Measurements from ENCODE around the gene STAB2. TPM values are rescaled to one million over a fixed set of nuclear protein-coding genes. Genes with fewer than 3 reads are reported as not detected.
A peak's percentile ranks its signal among the peaks of the same experiment; 100 is the strongest.

Gene STAB2
- total RNA-seq, 1 donor from 2014 or later, result not detected

DNA sequence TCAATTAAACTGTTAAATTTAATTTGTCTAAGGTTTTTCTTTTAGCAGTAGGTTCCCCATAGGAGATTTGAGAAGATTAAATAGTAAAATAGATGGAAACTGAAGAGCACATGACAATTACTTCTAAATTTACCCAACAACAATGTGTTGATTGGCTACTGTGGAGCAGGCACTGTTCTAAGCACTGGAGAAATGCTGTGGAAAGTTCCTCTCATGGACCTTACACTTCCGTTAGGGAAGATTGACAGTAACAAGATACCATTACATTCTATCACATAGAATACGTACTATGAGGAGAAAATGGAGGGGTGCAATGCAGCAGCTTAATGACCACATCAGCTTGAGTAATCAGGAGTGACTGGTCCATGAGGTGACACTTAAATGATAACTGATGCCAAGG, 8.1 kb upstream of the STAB2 start:
- Histone ChIP-seq H3K27ac (no peak overlapping the region), H3K9ac (no peak overlapping the region), H3K9me3 (ENCODE audit: low read depth) (no peaks in the 10 kb centered on the region), H3K27me3 (peaks cover 7% of the 10 kb centered on the region), H3K79me2 (ENCODE audit: low read depth) (no peaks in the 10 kb centered on the region), H3K4me3 (no peak overlapping the region), H3F3A (ENCODE audit: low read depth) (no peaks in the 10 kb centered on the region), H4K20me1 (ENCODE audit: low read depth) (no peaks in the 10 kb centered on the region), H3K36me3 (no peaks in the 10 kb centered on the region), H2AFZ (replicated peaks) (no peak overlapping the region), H3K4me2 (no peak overlapping the region), H3K4me1 (no peaks in the 10 kb centered on the region)
- peaks cover 2% of the 10 kb centered on the region for H3K27me3 Mint-ChIP-seq (ENCODE audit: insufficient read depth, low read depth)
- TF ChIP-seq EZH2phosphoT487 (IDR thresholded peaks at IDR 0.05) (no peak), EZH2 (IDR thresholded peaks at IDR 0.05) (no peak)
- H3K4me1 Mint-ChIP-seq, result peaks cover 5% of the 10 kb centered on the region
- DNase-seq (ENCODE audit: low spot score), result no peak
- no peaks in the 10 kb centered on the region for H3K36me3 Mint-ChIP-seq
- no peak overlapping the region for H3K4me3 Mint-ChIP-seq
- no peak overlapping the region for H3K27ac Mint-ChIP-seq
- H3K9me3 Mint-ChIP-seq, result no peaks in the 10 kb centered on the region

DNA sequence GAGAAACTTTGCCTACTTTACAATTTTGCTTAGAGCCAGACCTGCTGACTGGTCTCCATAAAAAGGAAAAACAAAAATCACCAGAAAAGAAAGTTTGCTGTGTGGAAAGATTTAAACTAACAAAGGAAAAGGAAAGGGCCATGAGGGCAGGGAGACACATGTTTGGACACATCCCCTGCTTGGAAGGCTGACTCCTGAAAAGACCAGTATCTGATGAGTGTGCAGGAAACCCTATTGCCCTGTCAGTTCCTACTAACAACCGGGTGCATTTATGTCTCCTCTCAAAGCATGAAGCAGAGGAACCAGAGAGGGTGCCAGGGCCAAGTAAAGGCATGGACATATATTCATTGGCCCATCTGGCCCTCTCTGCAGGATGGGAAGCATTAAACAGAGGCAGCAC, 7.0 kb upstream of the STAB2 start:
- Histone ChIP-seq H3K4me2 (no peak overlapping the region), H3K27ac (no peak overlapping the region), H3K9ac (no peak overlapping the region), H3F3A (ENCODE audit: low read depth) (no peaks in the 10 kb centered on the region), H3K36me3 (no peaks in the 10 kb centered on the region), H3K4me3 (no peak overlapping the region), H3K4me1 (no peaks in the 10 kb centered on the region), H4K20me1 (ENCODE audit: low read depth) (no peaks in the 10 kb centered on the region), H3K9me3 (ENCODE audit: low read depth) (no peaks in the 10 kb centered on the region), H2AFZ (replicated peaks) (no peak overlapping the region), H3K27me3 (peaks cover under 1% of the 10 kb centered on the region), H3K79me2 (ENCODE audit: low read depth) (no peaks in the 10 kb centered on the region)
- no peak for DNase-seq (ENCODE audit: low spot score)
- Mint-ChIP-seq H3K4me3 (no peak overlapping the region), H3K36me3 (no peaks in the 10 kb centered on the region), H3K27me3 (ENCODE audit: insufficient read depth, low read depth) (peaks cover 2% of the 10 kb centered on the region), H3K27ac (no peak overlapping the region), H3K4me1 (peaks cover 5% of the 10 kb centered on the region), H3K9me3 (no peaks in the 10 kb centered on the region)
- TF ChIP-seq EZH2 (IDR thresholded peaks at IDR 0.05) (no peak), EZH2phosphoT487 (IDR thresholded peaks at IDR 0.05) (no peak)
- TF ChIP-seq, protein P1, sequence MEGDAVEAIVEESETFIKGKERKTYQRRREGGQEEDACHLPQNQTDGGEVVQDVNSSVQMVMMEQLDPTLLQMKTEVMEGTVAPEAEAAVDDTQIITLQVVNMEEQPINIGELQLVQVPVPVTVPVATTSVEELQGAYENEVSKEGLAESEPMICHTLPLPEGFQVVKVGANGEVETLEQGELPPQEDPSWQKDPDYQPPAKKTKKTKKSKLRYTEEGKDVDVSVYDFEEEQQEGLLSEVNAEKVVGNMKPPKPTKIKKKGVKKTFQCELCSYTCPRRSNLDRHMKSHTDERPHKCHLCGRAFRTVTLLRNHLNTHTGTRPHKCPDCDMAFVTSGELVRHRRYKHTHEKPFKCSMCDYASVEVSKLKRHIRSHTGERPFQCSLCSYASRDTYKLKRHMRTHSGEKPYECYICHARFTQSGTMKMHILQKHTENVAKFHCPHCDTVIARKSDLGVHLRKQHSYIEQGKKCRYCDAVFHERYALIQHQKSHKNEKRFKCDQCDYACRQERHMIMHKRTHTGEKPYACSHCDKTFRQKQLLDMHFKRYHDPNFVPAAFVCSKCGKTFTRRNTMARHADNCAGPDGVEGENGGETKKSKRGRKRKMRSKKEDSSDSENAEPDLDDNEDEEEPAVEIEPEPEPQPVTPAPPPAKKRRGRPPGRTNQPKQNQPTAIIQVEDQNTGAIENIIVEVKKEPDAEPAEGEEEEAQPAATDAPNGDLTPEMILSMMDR (IDR thresholded peaks at IDR 0.05), result no peak

DNA sequence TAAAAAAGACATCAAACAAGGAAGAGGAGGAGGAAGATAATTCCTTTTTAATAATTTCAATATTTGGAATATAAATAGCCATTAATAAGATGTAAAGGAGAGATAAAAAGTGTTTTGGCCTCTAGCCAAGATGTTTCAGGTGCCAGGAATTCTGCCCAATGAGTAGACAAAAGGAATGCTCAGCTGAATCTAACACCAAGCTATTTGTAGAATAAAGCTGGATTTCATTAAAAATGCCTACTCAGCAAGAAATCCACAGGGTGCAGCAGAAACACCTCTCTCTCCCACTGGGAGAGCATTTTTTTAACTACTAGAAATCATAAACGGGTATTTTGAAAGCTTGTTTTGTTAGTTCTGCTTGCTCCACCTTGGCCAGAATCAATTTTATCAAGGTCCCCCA, 4.1 kb upstream of the STAB2 start:
- no peak overlapping the region for H3K4me3 Mint-ChIP-seq

DNA sequence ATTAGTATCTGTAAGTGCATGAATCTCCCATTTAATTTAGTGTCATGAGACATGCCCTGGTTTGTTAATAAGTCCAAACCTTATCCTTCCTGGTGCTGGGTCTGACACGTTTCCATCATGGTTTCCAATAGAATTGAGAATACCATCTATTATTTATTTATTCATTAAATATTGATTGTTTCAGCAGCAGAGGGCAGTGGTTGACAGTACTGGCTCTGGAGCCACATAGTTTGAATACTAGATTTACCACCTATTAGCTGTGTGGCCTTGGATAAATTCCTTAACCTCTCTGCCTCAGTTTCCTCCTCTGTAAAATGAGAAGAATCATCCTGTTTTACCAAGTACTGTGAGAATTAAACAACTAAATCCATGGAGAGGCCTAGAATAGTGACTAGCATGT, 941 bp upstream of the STAB2 start:
- Histone ChIP-seq H3K27me3 (no peaks in the 10 kb centered on the region), H3K9me3 (ENCODE audit: low read depth) (no peaks in the 10 kb centered on the region), H3F3A (ENCODE audit: low read depth) (no peaks in the 10 kb centered on the region), H3K27ac (no peak overlapping the region), H3K4me1 (no peaks in the 10 kb centered on the region), H3K4me3 (no peak overlapping the region), H3K36me3 (no peaks in the 10 kb centered on the region), H3K9ac (no peak overlapping the region), H4K20me1 (ENCODE audit: low read depth) (no peaks in the 10 kb centered on the region), H2AFZ (replicated peaks) (no peak overlapping the region), H3K4me2 (no peak overlapping the region), H3K79me2 (ENCODE audit: low read depth) (no peaks in the 10 kb centered on the region)
- Mint-ChIP-seq H3K9me3 (no peaks in the 10 kb centered on the region), H3K27ac (no peak overlapping the region), H3K36me3 (no peaks in the 10 kb centered on the region), H3K4me1 (no peaks in the 10 kb centered on the region), H3K4me3 (no peak overlapping the region), H3K27me3 (ENCODE audit: insufficient read depth, low read depth) (no peaks in the 10 kb centered on the region)
- TF ChIP-seq, protein P1 (IDR thresholded peaks at IDR 0.05), result peak; percentile 7
- TF ChIP-seq EZH2phosphoT487 (IDR thresholded peaks at IDR 0.05), result no peak
- no peak for DNase-seq (ENCODE audit: low spot score)

More for the DNA sequence above, 4.1 kb upstream of the STAB2 start:
- Histone ChIP-seq H4K20me1 (ENCODE audit: low read depth) (no peaks in the 10 kb centered on the region), H3K27ac (no peak overlapping the region), H3K36me3 (no peaks in the 10 kb centered on the region), H2AFZ (replicated peaks) (no peak overlapping the region), H3K79me2 (ENCODE audit: low read depth) (no peaks in the 10 kb centered on the region), H3K9ac (no peak overlapping the region), H3K4me3 (no peak overlapping the region), H3K27me3 (no peaks in the 10 kb centered on the region), H3F3A (ENCODE audit: low read depth) (no peaks in the 10 kb centered on the region), H3K9me3 (ENCODE audit: low read depth) (no peaks in the 10 kb centered on the region), H3K4me1 (no peaks in the 10 kb centered on the region), H3K4me2 (no peak overlapping the region)
- Mint-ChIP-seq H3K36me3 (no peaks in the 10 kb centered on the region), H3K27me3 (ENCODE audit: insufficient read depth, low read depth) (no peaks in the 10 kb centered on the region), H3K4me1 (no peaks in the 10 kb centered on the region), H3K27ac (no peak overlapping the region), H3K9me3 (no peaks in the 10 kb centered on the region)
- TF ChIP-seq EZH2phosphoT487 (IDR thresholded peaks at IDR 0.05) (no peak), EZH2 (IDR thresholded peaks at IDR 0.05) (no peak)
- TF ChIP-seq, protein P1 (IDR thresholded peaks at IDR 0.05), result no peak
- no peak for DNase-seq (ENCODE audit: low spot score)

Measured in neural progenitor cell (in vitro differentiated cells).